Measurements from ENCODE around the gene KCNK15. TPM values are rescaled to one million over a fixed set of nuclear protein-coding genes. Genes with fewer than 3 reads are reported as not detected.

The KCNK15 gene
- total and polyA plus RNA-seq, 10 of the 15 experiments (the other 5 are each of a cell fraction or from before 2014, with no cell fraction given), result not detected

- Histone ChIP-seq H3K4me3 (no peak overlapping the region), H3K27ac (ENCODE audit: control insufficient read depth, insufficient read depth) (no peak overlapping the region), H3K27me3 (replicated peaks in 1 of 2; ENCODE audit: control insufficient read depth in 2 of 2, insufficient read depth in 2 of 2, low read length in 1 of 2) (no peaks in the 10 kb centered on the region), H3K9me3 (replicated peaks; ENCODE audit: control insufficient read depth, insufficient read depth, low read length) (no peaks in the 10 kb centered on the region), H3K36me3 (ENCODE audit: control insufficient read depth in 2 of 2, insufficient read depth in 2 of 2, low read length in 1 of 2) (no peaks in the 10 kb centered on the region), H3K4me2 (ENCODE audit: control insufficient read depth, insufficient read depth) (no peak overlapping the region), H3K4me1 (ENCODE audit: control insufficient read depth, insufficient read depth, low read length) (no peaks in the 10 kb centered on the region; the same call in 1 of the 2 replicates), H2AFZ (ENCODE audit: control insufficient read depth, low read depth, low read length) (no peak overlapping the region), H4K20me1 (ENCODE audit: control insufficient read depth, insufficient read depth) (no peaks in the 10 kb centered on the region), H3K9ac (ENCODE audit: control insufficient read depth, insufficient read depth, low read length) (no peak overlapping the region), H3K79me2 (ENCODE audit: control insufficient read depth, insufficient read depth, low read length) (no peaks in the 10 kb centered on the region)
- ChIA-PET POLR2A (interaction anchor here (0.5 to 0.6 kb wide), 2 partner anchors 98 to 123 kb away, joined by 3 read pairs; no protein-coding TSS in a partner anchor), CTCF (no interaction called here), RAD21 (ENCODE audit: unreplicated experiment) (no interaction called here), SMC1A (ENCODE audit: uncharacterized antibody, unreplicated experiment) (interaction anchor here (0.6 to 1.4 kb wide), 2 partner anchors 9 to 359 kb away, joined by 3 to 5 read pairs; no protein-coding TSS in a partner anchor)
- TF ChIP-seq E4F1 (IDR thresholded peaks at IDR 0.05; ENCODE audit: borderline replicate concordance, partially characterized antibody), result no peak
- intact Hi-C loops (cut with micrococcal nuclease; ENCODE audit: unreplicated experiment), result no loop called here
- FAIRE-seq, result no peak
- in situ Hi-C loops (cut with MboI), result no loop called here
- ATAC-seq, result no peak
- WGBS (ENCODE audit: insufficient coverage, insufficient replicate concordance, low lambda C conversion rate, missing lambda C conversion rate), result 30% methylated on average over 8 of the region's 8 CpGs
- no TSS peak for BruUV-seq (replicated peaks)
- no peak for DNase-seq (ENCODE audit: low read depth, low spot score)
These were observed 22.6 kb downstream of the KCNK15 start for GRCh38 chr20:44768256-44768655.

- RAD21 ChIA-PET (ENCODE audit: unreplicated experiment), result no interaction called here
- BruUV-seq (replicated peaks), result no TSS peak
- TF ChIP-seq SIX5 (IDR thresholded peaks at IDR 0.05; ENCODE audit: low read depth, low read length, severe bottlenecking) (no peak), ZBTB40 (IDR thresholded peaks at IDR 0.05; ENCODE audit: borderline replicate concordance) (no peak), GABPA (IDR thresholded peaks at IDR 0.05; ENCODE audit: low read depth) (no peak), BCL11A (IDR thresholded peaks at IDR 0.05; ENCODE audit: low read depth, low read length) (no peak)
- Histone ChIP-seq H3K4me1 (ENCODE audit: control insufficient read depth, insufficient read depth, low read length) (no peaks in the 10 kb centered on the region; the same call in 1 of the 2 replicates), H3K4me3 (no peak overlapping the region), H3K27ac (ENCODE audit: control insufficient read depth, insufficient read depth) (no peak overlapping the region), H3K4me2 (ENCODE audit: control insufficient read depth, insufficient read depth) (no peak overlapping the region), H3K9me3 (replicated peaks; ENCODE audit: control insufficient read depth, insufficient read depth, low read length) (no peaks in the 10 kb centered on the region), H2AFZ (ENCODE audit: control insufficient read depth, low read depth, low read length) (no peak overlapping the region), H3K27me3 (replicated peaks in 1 of 2; ENCODE audit: control insufficient read depth in 2 of 2, insufficient read depth in 2 of 2, low read length in 1 of 2) (no peaks in the 10 kb centered on the region), H3K79me2 (ENCODE audit: control insufficient read depth, insufficient read depth, low read length) (no peaks in the 10 kb centered on the region), H3K36me3 (ENCODE audit: control insufficient read depth in 2 of 2, insufficient read depth in 2 of 2, low read length in 1 of 2) (no peaks in the 10 kb centered on the region), H4K20me1 (ENCODE audit: control insufficient read depth, insufficient read depth) (no peaks in the 10 kb centered on the region), H3K9ac (ENCODE audit: control insufficient read depth, insufficient read depth, low read length) (no peak overlapping the region)
- SMC1A ChIA-PET (ENCODE audit: uncharacterized antibody, unreplicated experiment), result interaction anchor here (0.6 to 1.4 kb wide), 3 partner anchors 8 to 1183 kb away, joined by 3 to 5 read pairs (median 3); no protein-coding TSS in a partner anchor
- intact Hi-C loops (cut with micrococcal nuclease; ENCODE audit: unreplicated experiment) (no loop called here), in situ Hi-C loops (cut with MboI) (no loop called here)
- CTCF ChIA-PET, result no interaction called here
- POLR2A ChIA-PET, result interaction anchor here (0.6 kb wide), 1 partner anchor 97 kb away, joined by 3 read pairs; no protein-coding TSS in a partner anchor
- ATAC-seq, result no peak
- FAIRE-seq, result no peak
- 3% methylated on average over 5 of the region's 5 CpGs for WGBS (ENCODE audit: insufficient coverage, insufficient replicate concordance, low lambda C conversion rate, missing lambda C conversion rate)
- no peak for DNase-seq (ENCODE audit: low read depth, low spot score)
These were observed 23.3 kb downstream of the KCNK15 start for GRCh38 chr20:44768854-44769480.
